Smooth muscle cell (in vitro differentiated cells): ENCODE measurements around the gene KRT72. TPM values are rescaled to one million over a fixed set of nuclear protein-coding genes. Genes with fewer than 3 reads are reported as not detected.

Experiments
- DNase-seq: peaks from one replicate; lab custom pipeline; 2025; ENCODE audit not compliant: unreplicated experiment; lab: John Stamatoyannopoulos, UW
- H2AFZ ChIP-seq: fragments of 200-600 bp; sonication (generic); 2 replicates; pipeline ENCODE4 v1.6.0; 2016; ENCODE audit warnings: antibody characterized with exemption, low read depth, mild to moderate bottlenecking
- H3F3A ChIP-seq: fragments of 200-600 bp; sonication (generic); 2 replicates; pipeline ENCODE4 v1.6.0; 2017; ENCODE audit warnings: antibody characterized with exemption, low read depth
- H3K27ac ChIP-seq: fragments of 200-600 bp; sonication (generic); 2 replicates; pipeline ENCODE4 v1.5.1; 2016; ENCODE audit warnings: low read depth, mild to moderate bottlenecking
- H3K27me3 ChIP-seq: fragments of 200-600 bp; sonication (generic); 2 replicates; pipeline ENCODE4 v1.6.1; 2016; ENCODE audit warnings: low read depth, mild to moderate bottlenecking
- H3K36me3 ChIP-seq: fragments of 200-600 bp; sonication (generic); 2 replicates; pipeline ENCODE4 v1.5.1; 2016; ENCODE audit warnings: low read depth
- H3K4me1 ChIP-seq: fragments of 200-600 bp; sonication (generic); 2 replicates; pipeline ENCODE4 v1.5.1; 2016; ENCODE audit warnings: low read depth
- H3K4me2 ChIP-seq: fragments of 200-600 bp; sonication (generic); 2 replicates; pipeline ENCODE4 v1.6.0; 2016; ENCODE audit warnings: mild to moderate bottlenecking
- H3K4me3 ChIP-seq: fragments of 200-600 bp; sonication (generic); 2 replicates; pipeline ENCODE4 v1.5.1; 2016; ENCODE audit warnings: mild to moderate bottlenecking
- H3K79me2 ChIP-seq: fragments of 200-600 bp; sonication (generic); 2 replicates; pipeline ENCODE4 v1.6.0; 2016; ENCODE audit warnings: low read depth, mild to moderate bottlenecking
- H3K9ac ChIP-seq: fragments of 200-600 bp; sonication (generic); 2 replicates; pipeline ENCODE4 v1.6.0; 2016; ENCODE audit warnings: low read depth
- H3K9me3 ChIP-seq: fragments of 200-600 bp; sonication (generic); replicated peaks from 2 replicates; pipeline ENCODE4 v1.5.1; 2016; ENCODE audit warnings: low read depth
- H4K20me1 ChIP-seq: fragments of 200-600 bp; sonication (generic); 2 replicates; pipeline ENCODE4 v1.6.0; 2016; ENCODE audit warnings: low read depth
- CTCF ChIP-seq: fragments of 200-600 bp; sonication (generic); IDR thresholded peaks from 2 replicates; pipeline ENCODE4 v1.5.1; 2017; ENCODE audit warnings: borderline replicate concordance, mild to moderate bottlenecking, antibody characterized with exemption; ENCODE audit not compliant: insufficient read depth, poor library complexity, severe bottlenecking
- WGBS: methylation state at CpG from one replicate; pipeline ENCODE4 v1.1.7; 2016; ENCODE audit warnings: low lambda C conversion rate; 5-methylcytosine and 5-hydroxymethylcytosine counted together
- polyA plus RNA-seq: library from polyadenylated mRNA; unstranded; fragments of >200 nt; fragmentation: Nextera tagmentation; extraction: Ambion mirVana; gene quantifications from 2 replicates; pipeline ENCODE4 v1.2.1, GENCODE V29; 2016
- total RNA-seq: library from RNA; depleted of rRNA; stranded (reverse); fragments of >200 nt; gene quantifications from 2 replicates; pipeline ENCODE4 v1.2.3, GENCODE V29; 2014

Gene KRT72
- total and polyA plus RNA-seq, 2 experiments from 2014 or later = not detected

GRCh38 chr12:52636592-52637258, 35.5 kb upstream of the KRT72 start:
- H3K4me3 ChIP-seq = no peak overlapping the region
- peaks cover 39% of the 10 kb centered on the region for H3K27me3 ChIP-seq
- H3K27ac ChIP-seq = no peak overlapping the region
- TF ChIP-seq CTCF = no peak
- H3K9ac ChIP-seq = no peak overlapping the region
- no peaks in the 10 kb centered on the region for H3K79me2 ChIP-seq
- WGBS = 75% methylated on average over 5 of the region's 5 CpGs
- DNase-seq = no peak
- no peak overlapping the region for H2AFZ ChIP-seq
- no peak overlapping the region for H3K4me2 ChIP-seq
- no peaks in the 10 kb centered on the region for H3K4me1 ChIP-seq
- no peaks in the 10 kb centered on the region for H4K20me1 ChIP-seq
- H3K36me3 ChIP-seq = no peaks in the 10 kb centered on the region
- no peaks in the 10 kb centered on the region for H3F3A ChIP-seq
- no peaks in the 10 kb centered on the region for H3K9me3 ChIP-seq

- H3K4me1 ChIP-seq = no peaks in the 10 kb centered on the region
- no peak overlapping the region for H2AFZ ChIP-seq
- no peak overlapping the region for H3K9ac ChIP-seq
- H3F3A ChIP-seq = no peaks in the 10 kb centered on the region
- DNase-seq = no peak
- H3K79me2 ChIP-seq = no peaks in the 10 kb centered on the region
- no peak overlapping the region for H3K27ac ChIP-seq
- H3K4me3 ChIP-seq = no peak overlapping the region
- TF ChIP-seq CTCF = no peak
- H4K20me1 ChIP-seq = no peaks in the 10 kb centered on the region
- no peaks in the 10 kb centered on the region for H3K36me3 ChIP-seq
- no peaks in the 10 kb centered on the region for H3K9me3 ChIP-seq
- no peak overlapping the region for H3K4me2 ChIP-seq
- peaks cover 34% of the 10 kb centered on the region for H3K27me3 ChIP-seq
- WGBS = 89% methylated on average over 6 of the region's 6 CpGs
Measured at GRCh38 chr12:52636189-52636588, 34.9 kb upstream of the KRT72 start.

- H3K27me3 ChIP-seq = peaks cover 36% of the 10 kb centered on the region
- H3K9ac ChIP-seq = no peak overlapping the region
- DNase-seq = no peak
- WGBS = 68% methylated on average over 7 of the region's 7 CpGs
- no peaks in the 10 kb centered on the region for H3K4me1 ChIP-seq
- TF ChIP-seq CTCF = no peak
- no peak overlapping the region for H3K27ac ChIP-seq
- H2AFZ ChIP-seq = no peak overlapping the region
- no peaks in the 10 kb centered on the region for H3F3A ChIP-seq
- no peaks in the 10 kb centered on the region for H4K20me1 ChIP-seq
- no peaks in the 10 kb centered on the region for H3K36me3 ChIP-seq
- no peaks in the 10 kb centered on the region for H3K9me3 ChIP-seq
- no peak overlapping the region for H3K4me3 ChIP-seq
- no peaks in the 10 kb centered on the region for H3K79me2 ChIP-seq
- H3K4me2 ChIP-seq = no peak overlapping the region
Measured at GRCh38 chr12:52634266-52635056, 33.2 kb upstream of the KRT72 start.

GRCh38 chr12:52633383-52633782, 32.1 kb upstream of the KRT72 start:
- no peak overlapping the region for H3K27ac ChIP-seq
- 85% methylated on average over 4 of the region's 4 CpGs for WGBS
- DNase-seq = no peak

More at GRCh38 chr12:52633383-52633782, 32.1 kb upstream of the KRT72 start:
- no peaks in the 10 kb centered on the region for H3K9me3 ChIP-seq
- H2AFZ ChIP-seq = no peak overlapping the region
- H3K4me1 ChIP-seq = no peaks in the 10 kb centered on the region
- H3K4me3 ChIP-seq = no peak overlapping the region
- H4K20me1 ChIP-seq = no peaks in the 10 kb centered on the region
- no peaks in the 10 kb centered on the region for H3K36me3 ChIP-seq
- H3K4me2 ChIP-seq = no peak overlapping the region
- no peak overlapping the region for H3K9ac ChIP-seq
- H3K27me3 ChIP-seq = peaks cover 26% of the 10 kb centered on the region
- H3K79me2 ChIP-seq = no peaks in the 10 kb centered on the region
- no peak for TF ChIP-seq CTCF
- no peaks in the 10 kb centered on the region for H3F3A ChIP-seq
